Measurements from ENCODE around the gene SERPINA1. TPM values are rescaled to one million over a fixed set of nuclear protein-coding genes. Genes with fewer than 3 reads are reported as not detected.

Gene SERPINA1
- polyA plus RNA-seq, 2 of the 4 experiments (the other 2 are of a cell fraction) = 0.34 to 2.2 TPM

GRCh38 chr14:94405486-94405885 lies 17.1 kb upstream of the SERPINA1 start:
- ATAC-seq (no peak), DNase-seq (ENCODE audit: low read depth in 1 of 2, low spot score in 1 of 2) (no peak), FAIRE-seq (no peak)
- ChIA-PET POLR2A (no interaction called here), CTCF (no interaction called here)
- no peak overlapping the region for H3K4me2 ChIP-seq
- TF ChIP-seq NPAS2 (CRISPR knock-in tag; IDR thresholded peaks at IDR 0.05; ENCODE audit: borderline replicate concordance) = no peak
- TF ChIP-seq ZFP36 (IDR thresholded peaks at IDR 0.05; ENCODE audit: borderline replicate concordance, partially characterized antibody) = no peak
- TF ChIP-seq JUN (IDR thresholded peaks at IDR 0.05) = no peak
- TF ChIP-seq KDM1A (IDR thresholded peaks at IDR 0.05; ENCODE audit: low read depth) = no peak
- TF ChIP-seq BHLHE40 (IDR thresholded peaks at IDR 0.05; ENCODE audit: low read depth, low read length) = no peak
- TF ChIP-seq PHF8 (IDR thresholded peaks at IDR 0.05; ENCODE audit: borderline replicate concordance, low read depth) = no peak
- TF ChIP-seq JUNB (IDR thresholded peaks at IDR 0.05) = no peak
- TF ChIP-seq HOXB13 (CRISPR knock-in tag; IDR thresholded peaks at IDR 0.05; ENCODE audit: low read depth) = no peak
- no peak for TF ChIP-seq HOXA7 (CRISPR knock-in tag; IDR thresholded peaks at IDR 0.05)
- no peak for TF ChIP-seq ZSCAN20 (CRISPR knock-in tag; IDR thresholded peaks at IDR 0.05)
- TF ChIP-seq CTCF (IDR thresholded peaks at IDR 0.05) = no peak
- TF ChIP-seq ZNF302 (CRISPR knock-in tag; IDR thresholded peaks at IDR 0.05) = no peak
- TF ChIP-seq NR3C1 (IDR thresholded peaks at IDR 0.05) = no peak
- TF ChIP-seq MAX (IDR thresholded peaks at IDR 0.05) = no peak
- no peak for TF ChIP-seq KDM5A (IDR thresholded peaks at IDR 0.05)
- no peak for TF ChIP-seq MAZ (IDR thresholded peaks at IDR 0.05; ENCODE audit: borderline replicate concordance, low read depth, low read length)
- no peak for TF ChIP-seq CBX8 (IDR thresholded peaks at IDR 0.05)
- TF ChIP-seq GATA3 (IDR thresholded peaks at IDR 0.05; ENCODE audit: borderline replicate concordance) = no peak
- no peaks in the 10 kb centered on the region for H3K4me1 ChIP-seq
- H3K27ac ChIP-seq = no peak overlapping the region
- no peak overlapping the region for H3K4me3 ChIP-seq
- WGBS (ENCODE audit: missing lambda C conversion rate) = 87% methylated on average over 2 of the region's 2 CpGs
- H3K9me3 ChIP-seq = no peaks in the 10 kb centered on the region

- H3K4me1 ChIP-seq = no peaks in the 10 kb centered on the region
- no peak for FAIRE-seq
- H3K27ac ChIP-seq = no peak overlapping the region
- WGBS (ENCODE audit: missing lambda C conversion rate) = 41% methylated on average over 2 of the region's 2 CpGs
- no peak overlapping the region for H3K4me2 ChIP-seq
- ChIA-PET CTCF (no interaction called here), POLR2A (no interaction called here)
- no peak overlapping the region for H3K4me3 ChIP-seq
- H3K9me3 ChIP-seq = no peaks in the 10 kb centered on the region
- DNase-seq (ENCODE audit: low read depth in 1 of 2, low spot score in 1 of 2) = no peak
- no peak for TF ChIP-seq ZC3H11A (IDR thresholded peaks at IDR 0.05)
- TF ChIP-seq EP300 (IDR thresholded peaks at IDR 0.05) = no peak
- TF ChIP-seq ATOH8 (CRISPR knock-in tag; IDR thresholded peaks at IDR 0.05; ENCODE audit: low read depth) = no peak
- TF ChIP-seq CTCF (IDR thresholded peaks at IDR 0.05) = no peak
- no peak for ATAC-seq
Measured at GRCh38 chr14:94404561-94404960, 16.2 kb upstream of the SERPINA1 start.

All from A549 (cell line).